DOHH2 (cell line): ENCODE measurements around the gene SMIM34.
"Not testable (repeated sequence)": the region's sequence is repeated elsewhere in the genome, so short reads cannot be mapped to it uniquely, and the experiment has no call there.

Experiments used
- EZH2phosphoT487 ChIP-seq: fragments of 200-600 bp; sonication (generic); IDR thresholded peaks from 2 replicates; pipeline ENCODE4 v1.6.1; 2017; ENCODE audit warnings: borderline replicate concordance, mild to moderate bottlenecking, antibody characterized with exemption, low read length, moderate library complexity, mixed read lengths
- TF ChIP-seq, protein P1 (sequence below): fragments of 200-600 bp; sonication (generic); IDR thresholded peaks from one replicate; pipeline ENCODE4 v1.5.1; 2014; ENCODE audit warnings: antibody characterized with exemption, mild to moderate bottlenecking, low read depth, low read length; ENCODE audit not compliant: poor library complexity, severe bottlenecking

DNA sequence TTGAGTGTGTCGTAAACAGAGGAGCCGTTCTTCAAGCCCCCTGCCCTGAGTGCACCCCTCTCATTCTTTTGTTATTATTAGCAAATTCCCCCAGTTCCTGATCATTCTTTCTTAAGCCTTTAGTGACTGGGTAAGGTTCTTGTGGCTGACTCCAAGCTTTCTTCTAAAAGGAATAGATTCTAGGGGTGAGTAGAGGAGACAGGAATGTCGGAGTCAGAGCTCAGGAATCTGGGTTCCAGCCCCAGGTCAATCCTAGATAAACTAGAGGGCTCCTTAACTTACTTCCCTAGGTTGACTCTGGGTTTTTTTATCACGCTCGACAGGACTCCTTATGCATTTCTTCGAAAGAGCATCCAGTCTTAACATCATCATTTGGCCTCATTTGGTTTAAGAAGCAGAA, 32.4 kb upstream of the SMIM34 start:
- TF ChIP-seq, protein P1, sequence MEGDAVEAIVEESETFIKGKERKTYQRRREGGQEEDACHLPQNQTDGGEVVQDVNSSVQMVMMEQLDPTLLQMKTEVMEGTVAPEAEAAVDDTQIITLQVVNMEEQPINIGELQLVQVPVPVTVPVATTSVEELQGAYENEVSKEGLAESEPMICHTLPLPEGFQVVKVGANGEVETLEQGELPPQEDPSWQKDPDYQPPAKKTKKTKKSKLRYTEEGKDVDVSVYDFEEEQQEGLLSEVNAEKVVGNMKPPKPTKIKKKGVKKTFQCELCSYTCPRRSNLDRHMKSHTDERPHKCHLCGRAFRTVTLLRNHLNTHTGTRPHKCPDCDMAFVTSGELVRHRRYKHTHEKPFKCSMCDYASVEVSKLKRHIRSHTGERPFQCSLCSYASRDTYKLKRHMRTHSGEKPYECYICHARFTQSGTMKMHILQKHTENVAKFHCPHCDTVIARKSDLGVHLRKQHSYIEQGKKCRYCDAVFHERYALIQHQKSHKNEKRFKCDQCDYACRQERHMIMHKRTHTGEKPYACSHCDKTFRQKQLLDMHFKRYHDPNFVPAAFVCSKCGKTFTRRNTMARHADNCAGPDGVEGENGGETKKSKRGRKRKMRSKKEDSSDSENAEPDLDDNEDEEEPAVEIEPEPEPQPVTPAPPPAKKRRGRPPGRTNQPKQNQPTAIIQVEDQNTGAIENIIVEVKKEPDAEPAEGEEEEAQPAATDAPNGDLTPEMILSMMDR, result not testable (repeated sequence)
- TF ChIP-seq EZH2phosphoT487, result not testable (repeated sequence)
